GDM1 (cell line): ENCODE data around the gene ITGB4.

ENCODE experiments used
- DNase-seq: peaks from one replicate; lab custom pipeline; 2025; lab: John Stamatoyannopoulos, UW

The ITGB4 gene

GRCh38 chr17:75791254-75791653 lies 70.0 kb downstream of the ITGB4 start:
- no peak for DNase-seq

- no peak for DNase-seq
Observed at GRCh38 chr17:75793460-75793859, 72.2 kb downstream of the ITGB4 start.

GRCh38 chr17:75795820-75796607 lies 74.8 kb downstream of the ITGB4 start:
- no peak for DNase-seq

- DNase-seq, result no peak
Observed at GRCh38 chr17:75799402-75799801, 78.1 kb downstream of the ITGB4 start.

GRCh38 chr17:75803883-75804282 lies 82.6 kb downstream of the ITGB4 start:
- DNase-seq, result no peak

- DNase-seq, result no peak
Observed at GRCh38 chr17:75806822-75807500, 85.7 kb downstream of the ITGB4 start.
